DMS79 (cell line): ENCODE measurements around the gene ZSWIM4.
"Not testable (repeated sequence)": the region's sequence is repeated elsewhere in the genome, so short reads cannot be mapped to it uniquely, and the experiment has no call there.

ENCODE experiments used
- DNase-seq: peaks from one replicate; lab custom pipeline; 2025; lab: John Stamatoyannopoulos, UW

Gene ZSWIM4

DNA sequence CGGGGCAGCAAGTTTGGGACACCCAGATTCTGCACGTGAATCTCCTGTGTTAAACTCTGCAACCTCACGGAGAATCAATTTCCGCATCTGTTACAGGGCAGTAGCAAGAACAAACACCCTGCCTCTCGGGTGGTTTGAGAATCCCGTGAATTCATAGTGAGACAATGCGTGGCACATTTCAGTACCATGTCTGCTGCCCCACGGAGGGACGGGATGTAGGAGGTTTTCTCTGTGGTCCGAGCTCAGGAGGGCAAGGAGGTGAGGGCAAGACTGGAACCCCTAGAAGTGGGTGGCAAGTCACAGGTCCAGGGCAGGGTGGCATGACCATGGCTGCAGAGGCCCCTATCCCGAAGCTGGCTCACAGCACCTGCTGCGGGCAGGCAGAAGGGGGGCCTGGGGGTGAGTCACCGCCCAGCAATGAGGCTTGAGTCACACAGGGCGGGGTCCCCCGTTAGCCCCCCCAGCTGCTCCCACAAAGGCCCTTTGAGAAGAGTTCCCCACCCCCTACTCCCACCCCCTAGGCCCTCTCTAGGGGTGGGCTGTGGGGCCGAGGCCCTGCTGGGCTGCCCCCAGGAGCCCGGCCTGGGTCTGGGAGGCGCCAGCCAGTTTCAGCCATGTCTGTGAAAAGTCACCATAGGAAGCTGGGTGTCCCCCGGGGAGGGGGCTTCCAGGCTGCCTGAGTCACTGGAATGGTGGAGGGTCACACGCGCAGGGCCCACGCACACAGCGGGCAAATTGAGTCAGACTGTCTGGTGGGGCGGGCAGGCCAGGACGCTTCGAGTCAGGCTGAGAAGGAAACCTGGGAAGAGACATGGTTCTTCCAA is 55.9 kb downstream of the ZSWIM4 start:
- DNase-seq, result no peak

DNA sequence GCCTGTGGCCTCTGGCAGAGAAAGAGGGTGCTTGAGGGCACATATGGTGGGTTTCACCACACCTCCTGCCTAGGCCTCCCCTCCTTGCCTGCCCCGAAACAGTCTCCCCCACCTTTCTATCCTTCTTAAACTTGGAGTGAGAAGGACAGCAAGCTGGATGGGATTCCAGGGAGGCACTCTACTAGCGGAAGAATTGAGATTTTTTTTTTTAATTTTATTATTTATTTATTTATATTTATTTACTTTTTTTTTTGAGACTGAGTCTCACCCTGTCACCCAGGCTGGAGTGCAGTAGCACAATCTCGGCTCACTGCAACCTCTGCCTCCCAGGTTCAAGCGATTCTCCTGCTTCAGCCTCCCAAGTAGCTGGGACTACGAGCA is 56.5 kb downstream of the ZSWIM4 start:
- not testable (repeated sequence) for DNase-seq

GRCh38 chr19:13852171-13852707 is 57.0 kb downstream of the ZSWIM4 start:
- not testable (repeated sequence) for DNase-seq

DNA sequence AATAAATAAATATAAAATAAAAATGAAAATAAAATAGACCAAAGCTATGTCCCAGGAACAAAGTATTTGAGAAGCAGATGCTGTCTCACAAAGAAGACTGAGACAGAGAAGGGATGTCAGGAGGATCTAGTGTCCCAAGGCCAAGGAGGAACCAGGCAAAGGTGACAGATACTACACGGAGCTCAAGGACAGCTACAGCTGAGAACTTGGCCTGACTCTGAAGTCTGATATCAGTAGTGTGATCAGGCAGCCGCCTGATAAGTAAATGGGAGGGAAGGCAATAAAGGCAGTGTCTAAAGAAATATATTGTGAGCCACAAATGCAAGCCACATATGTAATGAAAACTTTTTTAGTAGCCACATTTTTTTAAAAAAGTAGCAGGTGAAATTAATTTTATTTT is 61.3 kb downstream of the ZSWIM4 start:
- DNase-seq, result no peak

GRCh38 chr19:13859361-13859880 is 64.2 kb downstream of the ZSWIM4 start:
- no peak for DNase-seq

GRCh38 chr19:13860679-13861391 is 65.6 kb downstream of the ZSWIM4 start:
- no peak for DNase-seq

DNA sequence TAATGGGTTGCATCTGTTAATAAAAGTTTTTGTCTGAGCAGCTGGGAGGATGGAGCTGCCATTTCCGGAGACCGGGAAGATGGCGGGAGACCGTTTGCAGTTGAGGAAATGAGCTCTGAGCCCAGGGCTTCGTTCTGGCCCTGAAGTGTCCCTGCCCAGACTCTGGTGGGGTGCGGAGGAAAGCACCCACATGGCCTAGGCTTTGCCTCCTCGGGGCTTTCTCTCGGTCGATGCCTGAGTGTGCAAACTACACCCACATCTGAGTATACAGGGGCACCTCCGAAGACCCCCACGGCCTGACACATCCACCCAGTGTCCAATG is 66.1 kb downstream of the ZSWIM4 start:
- DNase-seq, result no peak

- peak; percentile 36 for DNase-seq
These were observed 66.7 kb downstream of the ZSWIM4 start for GRCh38 chr19:13861714-13862531.

- DNase-seq, result no peak
These were observed 68.9 kb downstream of the ZSWIM4 start for GRCh38 chr19:13864046-13864666.

DNA sequence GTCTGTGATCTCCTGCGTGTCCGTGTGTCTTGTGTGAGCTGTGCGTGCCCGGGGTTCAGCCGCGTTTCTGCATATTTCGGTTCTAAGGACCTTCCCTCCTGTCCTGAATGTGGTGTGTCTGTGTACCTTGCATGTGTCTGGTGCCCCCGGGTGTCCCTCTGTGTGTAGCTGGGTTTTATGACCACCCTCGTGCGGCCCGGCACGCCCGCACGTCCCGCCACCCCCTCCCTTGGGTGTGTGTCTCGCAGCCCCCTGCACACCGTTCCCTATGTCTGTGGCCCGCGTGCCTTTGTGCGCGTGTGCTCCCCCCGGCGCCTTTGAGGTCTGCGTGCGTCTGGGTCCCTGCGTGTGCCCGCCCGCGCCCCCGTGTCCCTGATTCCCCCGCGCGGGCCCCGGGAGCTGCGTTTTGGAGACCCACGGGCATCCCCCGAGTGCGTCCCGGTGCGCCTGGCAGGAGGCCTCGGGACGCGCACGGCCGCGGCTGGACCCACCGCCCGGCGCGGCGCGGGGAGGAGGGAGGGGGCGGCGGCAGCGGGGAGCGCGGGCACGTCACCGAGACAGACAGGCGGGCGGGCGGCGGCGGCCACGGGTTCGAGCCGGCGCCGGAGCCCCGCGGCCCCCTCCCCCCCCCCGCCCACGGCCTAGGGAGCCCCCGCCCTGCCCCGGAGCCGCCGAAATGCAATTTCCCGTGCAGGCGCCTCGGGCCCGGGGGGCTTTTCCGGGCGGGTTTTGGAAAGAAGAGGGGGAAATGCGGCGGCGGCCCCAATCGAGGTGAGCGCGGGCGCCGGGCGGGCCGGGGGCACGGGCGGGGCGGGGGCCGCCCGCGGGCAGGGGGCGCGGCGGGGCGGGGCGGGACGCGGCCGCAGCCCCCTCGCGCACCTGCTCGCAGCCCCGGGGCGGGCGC is 69.7 kb downstream of the ZSWIM4 start:
- no peak for DNase-seq

- DNase-seq, result no peak
These were observed 70.6 kb downstream of the ZSWIM4 start for GRCh38 chr19:13865571-13866462.

- no peak for DNase-seq
These were observed 71.3 kb downstream of the ZSWIM4 start for GRCh38 chr19:13866463-13867046.

DNA sequence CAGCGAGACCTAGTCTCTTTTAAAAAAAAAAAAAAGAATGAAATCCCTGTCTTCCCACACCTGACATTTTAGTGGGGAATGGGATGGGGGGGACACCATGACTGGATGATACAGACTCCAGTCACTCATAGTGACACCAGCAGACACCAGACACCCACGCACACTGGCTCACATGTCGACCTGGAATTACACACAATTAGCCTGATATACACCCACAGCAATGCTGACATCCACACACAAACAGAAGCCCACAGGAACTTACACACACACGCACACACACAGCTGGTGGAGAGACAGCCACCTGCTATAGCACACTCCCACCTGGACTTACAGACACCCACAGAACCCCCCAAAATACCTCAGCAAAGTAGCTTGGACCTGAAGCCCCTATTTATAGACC is 73.4 kb downstream of the ZSWIM4 start:
- no peak for DNase-seq

- no peak for DNase-seq
These were observed 74.0 kb downstream of the ZSWIM4 start for GRCh38 chr19:13869281-13869680.

- no peak for DNase-seq
These were observed 75.6 kb downstream of the ZSWIM4 start for GRCh38 chr19:13870873-13871272.

- no peak for DNase-seq
These were observed 77.1 kb downstream of the ZSWIM4 start for GRCh38 chr19:13872339-13872694.

DNA sequence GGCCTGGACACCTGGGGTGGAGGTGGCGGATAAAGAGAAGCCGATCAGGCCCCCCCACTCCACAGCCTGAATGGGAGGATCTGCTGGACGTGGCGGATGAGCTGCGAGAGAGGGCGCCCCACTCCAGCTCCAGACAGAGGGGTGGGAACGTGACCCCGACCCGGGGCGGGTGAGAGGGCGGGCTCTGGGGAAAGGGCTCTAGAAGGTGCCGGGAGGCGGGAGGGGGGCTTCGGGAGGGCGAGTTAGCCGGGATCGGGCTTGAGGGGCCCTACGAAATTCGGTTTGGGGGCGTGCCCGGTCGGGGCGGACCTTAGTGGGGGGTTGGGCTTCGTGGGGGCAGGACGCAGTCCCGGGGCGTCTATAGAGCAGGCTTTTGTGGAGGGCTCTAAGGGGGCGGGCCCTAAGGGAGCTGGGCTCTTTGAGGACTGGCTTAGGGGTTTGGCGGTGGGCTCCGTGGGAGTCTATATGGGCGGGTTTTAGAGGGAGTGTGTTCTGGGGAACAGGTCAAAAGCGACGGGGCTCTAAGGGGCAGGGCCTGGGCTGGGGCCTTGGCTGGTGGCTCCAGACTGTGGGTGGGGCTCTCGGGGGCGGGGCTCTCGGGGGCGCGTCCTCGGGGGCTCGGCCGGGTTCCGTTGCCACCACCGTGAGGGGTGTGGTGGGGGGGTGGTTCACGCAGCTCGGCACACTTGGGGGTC is 77.6 kb downstream of the ZSWIM4 start:
- DNase-seq, result no peak

GRCh38 chr19:13873834-13874515 is 78.7 kb downstream of the ZSWIM4 start:
- DNase-seq, result no peak
